ENCODE measurements around the gene TMEM181. TPM values are rescaled to one million over a fixed set of nuclear protein-coding genes. Genes with fewer than 3 reads are reported as not detected.
A peak's percentile ranks its signal among the peaks of the same experiment; 100 is the strongest.
"Not testable (repeated sequence)": the region's sequence is repeated elsewhere in the genome, so short reads cannot be mapped to it uniquely, and the experiment has no call there.

TMEM181 gene
- polyA plus RNA-seq (2012; ENCODE audit: missing spikeins) = 6.9 TPM

GRCh38 chr6:158559895-158560835, at the start of gene TMEM181:
Gene TMEM181 (plus strand): TSS chr6:158560091. CDS start chr6:158560225, 134 bp downstream.
- FAIRE-seq = peak; percentile 99
- peak; percentile 80 for DNase-seq (ENCODE audit: insufficient read length)

GRCh38 chr6:158512809-158513208, 47.1 kb upstream of the TMEM181 start:
- no peak for DNase-seq (ENCODE audit: insufficient read length)
- no peak for FAIRE-seq

More at GRCh38 chr6:158559895-158560835, at the start of gene TMEM181:
- peak; percentile 58 for TF ChIP-seq POLR2AphosphoS5 (IDR thresholded peaks at IDR 0.05; ENCODE audit: low read depth, low read length)
- TF ChIP-seq TAF1 (IDR thresholded peaks at IDR 0.05; ENCODE audit: borderline replicate concordance, low read depth, low read length) = peak; percentile 22; the same call in 1 of the 2 replicates
- TF ChIP-seq POLR2A (IDR thresholded peaks at IDR 0.05; ENCODE audit: low read depth, low read length) = peak; percentile 85

GRCh38 chr6:158514176-158514575, 45.7 kb upstream of the TMEM181 start:
- no peak for FAIRE-seq
- no peak for TF ChIP-seq TAF1 (IDR thresholded peaks at IDR 0.05; ENCODE audit: borderline replicate concordance, low read depth, low read length)
- TF ChIP-seq POLR2A (IDR thresholded peaks at IDR 0.05; ENCODE audit: low read depth, low read length) = no peak
- no peak for TF ChIP-seq POLR2AphosphoS5 (IDR thresholded peaks at IDR 0.05; ENCODE audit: low read depth, low read length)
- no peak for DNase-seq (ENCODE audit: insufficient read length)

More at GRCh38 chr6:158512809-158513208, 47.1 kb upstream of the TMEM181 start:
- no peak for TF ChIP-seq TAF1 (IDR thresholded peaks at IDR 0.05; ENCODE audit: borderline replicate concordance, low read depth, low read length)
- TF ChIP-seq POLR2AphosphoS5 (IDR thresholded peaks at IDR 0.05; ENCODE audit: low read depth, low read length) = no peak
- no peak for TF ChIP-seq POLR2A (IDR thresholded peaks at IDR 0.05; ENCODE audit: low read depth, low read length)

- DNase-seq (ENCODE audit: insufficient read length) (no peak), FAIRE-seq (peak; percentile 54)
- no peak for TF ChIP-seq POLR2A (IDR thresholded peaks at IDR 0.05; ENCODE audit: low read depth, low read length)
- TF ChIP-seq POLR2AphosphoS5 (IDR thresholded peaks at IDR 0.05; ENCODE audit: low read depth, low read length) = no peak
Measured at GRCh38 chr6:158514991-158515390, 44.9 kb upstream of the TMEM181 start.

- FAIRE-seq (no peak), DNase-seq (ENCODE audit: insufficient read length) (no peak)
- TF ChIP-seq TAF1 (IDR thresholded peaks at IDR 0.05; ENCODE audit: borderline replicate concordance, low read depth, low read length) (no peak), POLR2AphosphoS5 (IDR thresholded peaks at IDR 0.05; ENCODE audit: low read depth, low read length) (no peak)
Measured at GRCh38 chr6:158516098-158516497, 43.8 kb upstream of the TMEM181 start.

GRCh38 chr6:158517038-158517437, 42.9 kb upstream of the TMEM181 start:
- FAIRE-seq (peak; percentile 9), DNase-seq (ENCODE audit: insufficient read length) (no peak)
- TF ChIP-seq TAF1 (IDR thresholded peaks at IDR 0.05; ENCODE audit: borderline replicate concordance, low read depth, low read length) (no peak), POLR2A (IDR thresholded peaks at IDR 0.05; ENCODE audit: low read depth, low read length) (no peak), POLR2AphosphoS5 (IDR thresholded peaks at IDR 0.05; ENCODE audit: low read depth, low read length) (no peak)

- TF ChIP-seq POLR2A (IDR thresholded peaks at IDR 0.05; ENCODE audit: low read depth, low read length) = no peak
- TF ChIP-seq POLR2AphosphoS5 (IDR thresholded peaks at IDR 0.05; ENCODE audit: low read depth, low read length) = no peak
- no peak for TF ChIP-seq TAF1 (IDR thresholded peaks at IDR 0.05; ENCODE audit: borderline replicate concordance, low read depth, low read length)
- DNase-seq (ENCODE audit: insufficient read length) = no peak
- peak; percentile 83 for FAIRE-seq
Measured at GRCh38 chr6:158517581-158517980, 42.3 kb upstream of the TMEM181 start.

GRCh38 chr6:158518191-158519127, 41.4 kb upstream of the TMEM181 start:
- TF ChIP-seq POLR2AphosphoS5 (IDR thresholded peaks at IDR 0.05; ENCODE audit: low read depth, low read length) = no peak; the same call in 1 of the 2 replicates
- peak; percentile 60 for TF ChIP-seq POLR2A (IDR thresholded peaks at IDR 0.05; ENCODE audit: low read depth, low read length)
- TF ChIP-seq TAF1 (IDR thresholded peaks at IDR 0.05; ENCODE audit: borderline replicate concordance, low read depth, low read length) = peak; percentile 7; the same call in 1 of the 2 replicates
- peak; percentile 90 for FAIRE-seq
- DNase-seq (ENCODE audit: insufficient read length) = peak; percentile 50

- DNase-seq (ENCODE audit: insufficient read length) (no peak), FAIRE-seq (no peak)
- TF ChIP-seq TAF1 (IDR thresholded peaks at IDR 0.05; ENCODE audit: borderline replicate concordance, low read depth, low read length) = no peak
Measured at GRCh38 chr6:158519300-158519699, 40.6 kb upstream of the TMEM181 start.

GRCh38 chr6:158519761-158520160, 40.1 kb upstream of the TMEM181 start:
- FAIRE-seq (no peak), DNase-seq (ENCODE audit: insufficient read length) (no peak)

GRCh38 chr6:158520975-158521374, 38.9 kb upstream of the TMEM181 start:
- FAIRE-seq; DNase-seq (ENCODE audit: insufficient read length): not testable (repeated sequence)

More at GRCh38 chr6:158519761-158520160, 40.1 kb upstream of the TMEM181 start:
- TF ChIP-seq POLR2AphosphoS5 (IDR thresholded peaks at IDR 0.05; ENCODE audit: low read depth, low read length) = no peak
- TF ChIP-seq POLR2A (IDR thresholded peaks at IDR 0.05; ENCODE audit: low read depth, low read length) = no peak
- no peak for TF ChIP-seq TAF1 (IDR thresholded peaks at IDR 0.05; ENCODE audit: borderline replicate concordance, low read depth, low read length)

All from GM12892 (cell line).